Neural cell (in vitro differentiated cells): Measurements from ENCODE around the gene OTOG.

ENCODE experiments used
- MXI1 ChIP-seq: fragments of 450-650 bp; conservative IDR thresholded peaks from 2 replicates; pipeline ENCODE4 v1.6.1; 2014; ENCODE audit warnings: antibody characterized with exemption, mild to moderate bottlenecking; ENCODE audit not compliant: poor library complexity, severe bottlenecking
- POLR2AphosphoS5 ChIP-seq: IDR thresholded peaks from 2 replicates; pipeline ENCODE4 v1.6.1; 2012
- TF ChIP-seq, protein P1 (sequence below): fragments of 450-650 bp; IDR thresholded peaks from 2 replicates; pipeline ENCODE4 v1.5.1; 2014; ENCODE audit warnings: antibody characterized with exemption, mild to moderate bottlenecking, moderate library complexity; ENCODE audit not compliant: poor library complexity, severe bottlenecking

DNA sequence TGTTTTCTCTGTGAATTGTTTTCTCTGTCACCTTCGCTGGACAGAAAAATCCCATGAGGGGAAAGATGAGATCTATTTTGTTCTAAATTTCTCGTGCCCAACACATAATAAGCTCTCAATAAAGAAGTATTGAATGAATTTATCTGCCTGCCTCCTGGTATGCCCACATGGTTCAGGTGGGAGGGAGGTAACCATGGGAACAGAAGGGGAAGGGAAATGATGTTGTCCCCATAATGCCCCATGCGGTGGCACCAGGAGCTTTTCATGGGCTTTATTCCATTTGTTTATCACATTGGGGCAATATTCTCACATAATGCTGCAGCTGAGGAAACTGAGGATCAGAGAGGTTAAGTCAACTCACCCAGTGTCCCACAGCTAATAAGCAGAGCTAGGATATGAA lies 11.6 kb upstream of the OTOG start:
- TF ChIP-seq, protein P1, sequence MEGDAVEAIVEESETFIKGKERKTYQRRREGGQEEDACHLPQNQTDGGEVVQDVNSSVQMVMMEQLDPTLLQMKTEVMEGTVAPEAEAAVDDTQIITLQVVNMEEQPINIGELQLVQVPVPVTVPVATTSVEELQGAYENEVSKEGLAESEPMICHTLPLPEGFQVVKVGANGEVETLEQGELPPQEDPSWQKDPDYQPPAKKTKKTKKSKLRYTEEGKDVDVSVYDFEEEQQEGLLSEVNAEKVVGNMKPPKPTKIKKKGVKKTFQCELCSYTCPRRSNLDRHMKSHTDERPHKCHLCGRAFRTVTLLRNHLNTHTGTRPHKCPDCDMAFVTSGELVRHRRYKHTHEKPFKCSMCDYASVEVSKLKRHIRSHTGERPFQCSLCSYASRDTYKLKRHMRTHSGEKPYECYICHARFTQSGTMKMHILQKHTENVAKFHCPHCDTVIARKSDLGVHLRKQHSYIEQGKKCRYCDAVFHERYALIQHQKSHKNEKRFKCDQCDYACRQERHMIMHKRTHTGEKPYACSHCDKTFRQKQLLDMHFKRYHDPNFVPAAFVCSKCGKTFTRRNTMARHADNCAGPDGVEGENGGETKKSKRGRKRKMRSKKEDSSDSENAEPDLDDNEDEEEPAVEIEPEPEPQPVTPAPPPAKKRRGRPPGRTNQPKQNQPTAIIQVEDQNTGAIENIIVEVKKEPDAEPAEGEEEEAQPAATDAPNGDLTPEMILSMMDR, result no peak
- no peak for TF ChIP-seq MXI1
- TF ChIP-seq POLR2AphosphoS5, result no peak
